ENCODE data around the gene LCA5L. TPM values are rescaled to one million over a fixed set of nuclear protein-coding genes. Genes with fewer than 3 reads are reported as not detected.
"Not testable (repeated sequence)": the region's sequence is repeated elsewhere in the genome, so short reads cannot be mapped to it uniquely, and the experiment has no call there.

LCA5L gene
- total and polyA plus RNA-seq, 2 experiments from 2014 or later, result 0.37 to 1.8 TPM

GRCh38 chr21:39422527-39423241 is 22.9 kb downstream of the LCA5L start:
- no peak for TF ChIP-seq EZH2 (IDR thresholded peaks at IDR 0.05; ENCODE audit: borderline replicate concordance)
- TF ChIP-seq CTCF (IDR thresholded peaks at IDR 0.05; ENCODE audit: poor library complexity), result no peak
- TF ChIP-seq EZH2phosphoT487 (IDR thresholded peaks at IDR 0.05; ENCODE audit: low read depth, severe bottlenecking, unreplicated experiment), result no peak
- 64% methylated on average over 5 of the region's 5 CpGs for WGBS (ENCODE audit: low lambda C conversion rate, missing lambda C conversion rate)
- Histone ChIP-seq H3K4me1 (ENCODE audit: insufficient read depth) (no peaks in the 10 kb centered on the region), H2AFZ (no peak overlapping the region), H3K4me2 (no peak overlapping the region), H3K9me2 (replicated peaks; ENCODE audit: insufficient read depth) (no peaks in the 10 kb centered on the region), H3K4me3 (no peak overlapping the region), H3K79me2 (no peaks in the 10 kb centered on the region), H3K9me3 (ENCODE audit: low read depth) (no peaks in the 10 kb centered on the region), H3K27ac (no peak overlapping the region), H3K27me3 (no peaks in the 10 kb centered on the region), H3K36me3 (replicated peaks; ENCODE audit: insufficient read depth, low read depth) (no peaks in the 10 kb centered on the region), H4K20me1 (ENCODE audit: insufficient read depth, poor library complexity, severe bottlenecking) (no peaks in the 10 kb centered on the region)
- no peak for DNase-seq (ENCODE audit: low spot score)

GRCh38 chr21:39419204-39419603 is 26.4 kb downstream of the LCA5L start:
- not testable (repeated sequence) for H3K27ac ChIP-seq; H3K4me1 ChIP-seq (ENCODE audit: insufficient read depth); H3K79me2 ChIP-seq; H3K4me2 ChIP-seq; H2AFZ ChIP-seq; H3K9me2 ChIP-seq (replicated peaks; ENCODE audit: insufficient read depth); H3K4me3 ChIP-seq; H4K20me1 ChIP-seq (ENCODE audit: insufficient read depth, poor library complexity, severe bottlenecking); H3K9me3 ChIP-seq (ENCODE audit: low read depth); H3K27me3 ChIP-seq; H3K36me3 ChIP-seq (replicated peaks; ENCODE audit: insufficient read depth, low read depth); DNase-seq (ENCODE audit: low spot score)
- WGBS (ENCODE audit: low lambda C conversion rate, missing lambda C conversion rate), result 94% methylated on average over 5 of the region's 5 CpGs

GRCh38 chr21:39406065-39406464 is 39.5 kb downstream of the LCA5L start:
- Histone ChIP-seq H3K4me3 (no peak overlapping the region), H3K36me3 (replicated peaks; ENCODE audit: insufficient read depth, low read depth) (no peaks in the 10 kb centered on the region), H2AFZ (no peak overlapping the region), H3K9me2 (replicated peaks; ENCODE audit: insufficient read depth) (no peaks in the 10 kb centered on the region), H3K27ac (no peak overlapping the region), H3K4me1 (ENCODE audit: insufficient read depth) (no peaks in the 10 kb centered on the region), H4K20me1 (ENCODE audit: insufficient read depth, poor library complexity, severe bottlenecking) (no peaks in the 10 kb centered on the region), H3K79me2 (no peaks in the 10 kb centered on the region), H3K4me2 (no peak overlapping the region), H3K9me3 (ENCODE audit: low read depth) (no peaks in the 10 kb centered on the region), H3K27me3 (no peaks in the 10 kb centered on the region)
- DNase-seq (ENCODE audit: low spot score), result no peak
- WGBS (ENCODE audit: low lambda C conversion rate, missing lambda C conversion rate), result 91% methylated on average over 2 of the region's 2 CpGs
- TF ChIP-seq EZH2 (IDR thresholded peaks at IDR 0.05; ENCODE audit: borderline replicate concordance) (no peak), EZH2phosphoT487 (IDR thresholded peaks at IDR 0.05; ENCODE audit: low read depth, severe bottlenecking, unreplicated experiment) (no peak), CTCF (IDR thresholded peaks at IDR 0.05; ENCODE audit: poor library complexity) (no peak)

GRCh38 chr21:39400173-39400572 is 45.4 kb downstream of the LCA5L start:
- Histone ChIP-seq H3K36me3 (replicated peaks; ENCODE audit: insufficient read depth, low read depth) (no peaks in the 10 kb centered on the region), H4K20me1 (ENCODE audit: insufficient read depth, poor library complexity, severe bottlenecking) (no peaks in the 10 kb centered on the region), H2AFZ (no peak overlapping the region), H3K27me3 (no peaks in the 10 kb centered on the region), H3K27ac (no peak overlapping the region), H3K4me1 (ENCODE audit: insufficient read depth) (no peaks in the 10 kb centered on the region), H3K9me3 (ENCODE audit: low read depth) (no peaks in the 10 kb centered on the region), H3K4me2 (no peak overlapping the region), H3K79me2 (no peaks in the 10 kb centered on the region), H3K9me2 (replicated peaks; ENCODE audit: insufficient read depth) (no peaks in the 10 kb centered on the region), H3K4me3 (no peak overlapping the region)
- TF ChIP-seq EZH2 (IDR thresholded peaks at IDR 0.05; ENCODE audit: borderline replicate concordance) (no peak), CTCF (IDR thresholded peaks at IDR 0.05; ENCODE audit: poor library complexity) (no peak)
- no peak for DNase-seq (ENCODE audit: low spot score)
- 70% methylated on average over 8 of the region's 8 CpGs for WGBS (ENCODE audit: low lambda C conversion rate, missing lambda C conversion rate)

Measured in hepatocyte (in vitro differentiated cells).